HG02642 (cell line): ENCODE measurements around the gene FBXO24.
"Not testable (repeated sequence)": the region's sequence is repeated elsewhere in the genome, so short reads cannot be mapped to it uniquely, and the experiment has no call there.

Experiments used
- ATAC-seq: cut with Tn5 transposase; IDR thresholded peaks from one replicate; pipeline ENCODE4 v1.9.1; 2021; ENCODE audit warnings: mild to moderate bottlenecking; ENCODE audit not compliant: unreplicated experiment, poor library complexity

FBXO24 gene

DNA sequence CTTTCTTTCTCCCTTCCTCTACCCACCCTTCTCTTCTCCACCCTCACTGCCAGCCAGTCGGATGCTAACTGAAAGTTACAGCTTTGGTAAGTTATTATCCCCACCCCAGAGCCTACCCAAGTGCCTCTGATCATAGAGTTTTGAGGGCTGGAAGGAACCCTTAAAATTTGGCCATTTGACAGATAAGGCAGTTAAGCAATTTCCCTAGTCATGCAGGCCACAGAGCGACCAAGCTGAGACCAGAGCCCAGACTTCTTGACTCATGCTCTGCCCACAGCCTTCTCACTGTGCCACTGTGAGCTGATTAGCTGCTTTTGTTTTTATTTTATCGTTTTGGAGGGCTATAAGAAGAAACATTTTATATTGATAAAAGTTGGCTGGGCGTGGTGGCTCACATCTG lies 29.6 kb upstream of the FBXO24 start:
- no peak for ATAC-seq

DNA sequence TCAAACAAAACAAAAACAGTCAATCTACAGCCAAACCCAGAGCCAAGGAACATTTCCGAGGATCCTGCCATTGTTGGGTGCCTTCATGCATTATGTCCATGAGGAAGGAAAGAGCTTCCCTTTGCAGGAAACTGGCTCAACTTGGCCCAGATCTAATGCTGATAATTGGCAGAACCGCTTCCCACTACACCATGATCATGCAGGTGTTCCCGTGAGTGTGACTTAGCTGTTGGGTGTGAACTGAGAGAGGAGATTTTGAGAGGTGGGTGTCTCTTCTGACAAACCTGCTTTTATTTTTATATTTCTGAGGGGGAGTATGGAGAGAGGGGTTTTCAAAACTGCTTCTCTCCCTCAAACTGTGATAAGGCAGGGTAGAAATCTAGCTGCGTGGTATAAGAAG lies 27.0 kb upstream of the FBXO24 start:
- no peak for ATAC-seq

- no peak for ATAC-seq
Observed at GRCh38 chr7:100561491-100562194, 24.5 kb upstream of the FBXO24 start.

DNA sequence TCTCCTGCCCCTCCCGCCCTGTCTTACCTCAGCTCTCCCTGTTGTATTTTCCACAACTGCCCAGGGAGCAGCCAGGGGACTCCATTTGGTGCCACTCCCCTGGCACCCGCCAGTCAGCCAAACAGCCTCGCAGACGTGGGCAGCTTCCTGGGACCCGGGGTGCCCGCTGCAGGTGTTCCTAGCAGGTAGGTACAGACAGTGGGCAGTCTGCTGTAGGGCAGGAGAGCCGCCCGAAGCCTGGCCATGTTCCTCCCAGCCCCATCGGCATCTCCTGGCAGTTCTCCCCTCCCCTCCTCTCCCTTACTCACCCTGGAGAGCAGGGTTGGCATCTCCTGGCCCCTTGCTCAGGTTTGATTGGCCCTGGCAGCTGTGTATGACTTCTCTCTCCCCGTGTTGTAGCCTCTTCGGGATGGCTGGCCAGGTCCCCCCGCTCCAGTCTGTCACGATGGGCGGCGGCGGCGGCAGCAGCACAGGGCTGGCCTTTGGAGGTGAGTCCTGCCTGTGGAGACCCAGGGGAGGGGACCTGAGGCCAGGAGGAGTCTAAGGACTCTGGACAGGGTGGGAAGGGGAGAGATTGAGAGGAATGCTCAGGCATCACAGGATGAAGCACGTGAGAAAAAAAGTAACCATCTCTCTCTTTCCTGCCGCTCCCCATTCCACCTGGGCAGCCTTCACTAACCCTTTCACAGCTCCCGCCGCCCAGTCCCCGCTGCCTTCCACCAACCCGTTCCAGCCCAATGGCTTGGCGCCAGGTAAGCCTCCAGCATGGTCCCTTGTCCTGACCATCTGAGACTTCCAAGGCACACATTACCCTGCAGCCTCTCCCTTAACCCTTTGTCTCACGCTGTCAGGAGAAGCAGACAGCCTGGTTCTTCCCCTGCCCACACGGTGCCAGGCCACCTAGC lies 23.7 kb upstream of the FBXO24 start:
- ATAC-seq, result no peak

- no peak for ATAC-seq
Observed at GRCh38 chr7:100563100-100563564, 23.0 kb upstream of the FBXO24 start.

GRCh38 chr7:100563809-100564400 lies 22.2 kb upstream of the FBXO24 start:
- no peak for ATAC-seq

DNA sequence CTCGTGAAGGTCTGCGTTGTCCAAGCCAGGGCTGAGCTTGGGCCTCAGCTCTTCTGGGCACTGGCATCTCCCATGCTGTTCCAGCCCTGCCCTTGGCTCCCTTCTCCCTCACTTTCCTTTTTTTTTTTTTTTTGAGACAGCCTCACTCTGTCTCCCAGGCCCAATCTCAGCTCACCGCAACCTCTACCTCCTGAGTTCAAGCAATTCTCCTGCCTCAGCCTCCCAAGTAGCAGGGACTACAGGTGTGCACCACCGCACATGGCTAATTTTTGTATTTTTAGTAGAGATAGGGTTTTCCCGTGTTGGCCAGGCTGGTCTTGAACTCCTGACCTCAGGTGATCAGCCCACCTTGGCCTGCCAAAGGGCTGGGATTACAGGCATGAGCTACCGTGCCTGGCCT lies 21.7 kb upstream of the FBXO24 start:
- ATAC-seq, result not testable (repeated sequence)

DNA sequence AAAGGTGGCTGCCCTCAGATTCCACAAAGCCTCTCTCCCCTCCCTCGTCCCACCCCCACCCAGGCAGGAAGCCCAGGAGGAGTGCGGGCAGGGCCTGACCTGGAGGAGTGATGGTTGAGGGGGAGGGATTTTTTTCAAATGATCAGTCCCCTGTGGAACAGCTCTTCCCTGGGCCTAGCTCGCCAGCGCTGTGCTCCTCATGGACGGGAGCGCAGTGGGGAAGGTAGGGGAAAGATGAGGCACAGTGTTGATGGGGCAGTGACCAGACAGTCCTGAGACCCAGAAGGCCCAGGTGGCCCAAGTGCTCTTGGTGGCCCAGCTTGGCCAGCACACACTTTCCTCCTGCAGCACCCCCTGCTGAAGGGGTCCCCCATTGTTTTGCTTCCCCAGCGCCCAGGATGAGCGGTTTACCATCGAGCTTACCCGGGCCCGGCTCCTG lies 21.0 kb upstream of the FBXO24 start:
- no peak for ATAC-seq

- ATAC-seq, result no peak
Observed at GRCh38 chr7:100566018-100566531, 20.1 kb upstream of the FBXO24 start.

GRCh38 chr7:100567031-100567730 lies 18.9 kb upstream of the FBXO24 start:
- ATAC-seq, result no peak

DNA sequence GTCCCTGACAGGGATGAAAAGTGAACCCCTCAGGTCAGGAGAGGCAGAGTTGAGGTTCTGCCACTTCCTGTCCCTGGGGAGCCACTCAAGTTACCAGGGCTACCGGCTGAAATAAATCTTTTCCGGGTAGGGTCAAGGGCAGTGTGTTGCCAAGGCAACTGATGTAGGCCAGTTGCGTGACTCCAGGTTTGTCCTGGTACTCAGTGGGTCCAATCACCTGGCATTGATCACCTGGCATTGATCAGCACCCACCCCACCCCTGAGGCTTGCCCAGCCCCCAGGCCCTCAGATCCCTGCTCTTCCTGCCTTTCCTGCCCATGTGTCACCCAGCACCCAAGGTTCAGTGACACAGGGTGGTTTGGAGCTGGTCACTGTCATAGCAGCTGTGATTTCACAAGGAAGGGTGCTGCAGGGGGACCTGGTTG lies 18.4 kb upstream of the FBXO24 start:
- no peak for ATAC-seq

- ATAC-seq, result no peak
Observed at GRCh38 chr7:100568176-100568895, 17.8 kb upstream of the FBXO24 start.

- no peak for ATAC-seq
Observed at GRCh38 chr7:100568896-100569844, 17.0 kb upstream of the FBXO24 start.

DNA sequence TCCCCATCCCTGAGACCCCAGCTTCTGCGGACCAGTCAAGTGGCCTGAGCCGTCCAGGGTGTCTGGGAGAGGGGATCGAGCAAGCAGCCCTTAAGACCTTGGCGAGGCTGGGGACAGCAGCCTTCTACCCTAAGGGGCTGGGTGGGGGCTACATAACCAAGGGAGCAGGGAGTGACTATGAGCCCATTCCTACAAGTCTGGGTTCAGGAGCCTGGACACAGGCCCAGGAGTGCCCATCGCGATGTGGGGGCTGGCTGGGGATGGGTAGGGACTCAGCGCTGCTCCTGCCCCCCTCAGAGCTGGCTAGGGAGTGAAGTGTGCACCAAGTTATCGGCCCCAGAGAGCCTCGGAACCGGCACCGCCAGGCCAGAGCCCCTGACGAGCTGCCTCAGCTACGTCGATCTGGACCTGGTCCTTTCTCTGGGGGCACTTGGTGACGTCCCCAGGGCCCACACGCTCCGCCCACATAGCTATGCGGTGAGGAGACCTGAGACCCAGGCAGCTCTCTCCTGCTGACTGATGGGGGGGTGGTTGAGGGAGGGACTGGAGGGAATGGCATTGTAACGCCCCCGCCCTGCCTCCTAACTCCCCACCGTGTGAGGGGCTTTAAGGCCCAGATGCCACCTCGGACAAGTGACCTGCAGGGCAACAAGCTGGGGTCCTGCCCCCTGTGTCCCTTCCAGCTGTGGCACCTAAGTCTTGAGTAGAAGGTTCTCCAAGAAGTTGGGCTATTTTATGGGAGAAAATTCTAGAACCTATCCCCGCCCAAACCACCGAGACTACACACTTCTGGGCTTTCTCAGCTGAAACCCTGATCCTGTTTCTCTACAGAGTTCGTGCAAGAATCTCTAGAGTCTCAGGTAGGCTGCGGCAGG lies 14.9 kb upstream of the FBXO24 start:
- ATAC-seq, result no peak

DNA sequence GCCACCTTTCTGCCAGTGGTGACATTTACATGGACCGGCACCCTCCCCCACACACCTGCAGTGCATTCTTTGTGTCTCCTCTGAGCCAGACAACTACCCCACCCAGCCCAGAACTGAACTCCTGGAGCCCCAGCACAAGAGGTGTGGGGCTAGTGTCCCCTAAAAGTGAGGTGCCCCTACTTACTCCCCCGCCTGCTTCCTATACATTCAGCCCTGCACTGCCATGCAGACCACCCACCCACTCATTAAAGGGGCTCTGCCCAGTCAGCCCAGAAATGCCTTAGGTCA lies 14.4 kb upstream of the FBXO24 start:
- no peak for ATAC-seq

DNA sequence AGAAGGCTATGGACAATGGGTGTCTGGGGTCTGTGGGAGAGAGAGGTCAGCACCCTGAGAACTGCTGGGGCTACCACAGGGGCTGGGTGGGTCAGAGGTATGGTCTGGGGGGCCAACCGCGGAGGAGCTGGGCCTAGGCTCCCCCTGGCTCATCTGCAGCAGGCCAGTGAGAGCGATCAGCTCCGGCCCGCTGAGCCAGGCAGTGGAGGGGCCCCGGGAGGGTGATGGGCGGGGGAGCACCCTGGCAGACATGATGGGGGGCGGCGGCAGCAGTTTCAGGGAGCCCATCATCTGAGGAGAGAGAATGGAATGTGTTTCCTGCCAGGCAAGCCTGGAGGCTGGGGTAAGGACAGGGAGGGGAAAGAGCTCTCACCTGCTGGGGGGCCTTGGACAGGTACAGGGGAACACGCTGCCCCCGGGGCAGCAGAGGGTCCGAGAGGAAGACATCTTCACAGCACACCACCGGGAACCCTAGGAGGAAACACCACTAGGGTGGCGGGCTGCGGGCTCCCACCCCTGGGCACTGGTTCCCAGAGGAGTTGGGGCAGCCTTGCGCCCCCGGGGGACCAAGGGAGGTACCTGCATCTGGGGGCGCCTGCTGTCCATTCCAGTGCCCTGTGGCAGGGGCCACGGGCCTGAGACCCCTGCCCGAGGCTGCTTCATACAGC lies 13.7 kb upstream of the FBXO24 start:
- no peak for ATAC-seq

DNA sequence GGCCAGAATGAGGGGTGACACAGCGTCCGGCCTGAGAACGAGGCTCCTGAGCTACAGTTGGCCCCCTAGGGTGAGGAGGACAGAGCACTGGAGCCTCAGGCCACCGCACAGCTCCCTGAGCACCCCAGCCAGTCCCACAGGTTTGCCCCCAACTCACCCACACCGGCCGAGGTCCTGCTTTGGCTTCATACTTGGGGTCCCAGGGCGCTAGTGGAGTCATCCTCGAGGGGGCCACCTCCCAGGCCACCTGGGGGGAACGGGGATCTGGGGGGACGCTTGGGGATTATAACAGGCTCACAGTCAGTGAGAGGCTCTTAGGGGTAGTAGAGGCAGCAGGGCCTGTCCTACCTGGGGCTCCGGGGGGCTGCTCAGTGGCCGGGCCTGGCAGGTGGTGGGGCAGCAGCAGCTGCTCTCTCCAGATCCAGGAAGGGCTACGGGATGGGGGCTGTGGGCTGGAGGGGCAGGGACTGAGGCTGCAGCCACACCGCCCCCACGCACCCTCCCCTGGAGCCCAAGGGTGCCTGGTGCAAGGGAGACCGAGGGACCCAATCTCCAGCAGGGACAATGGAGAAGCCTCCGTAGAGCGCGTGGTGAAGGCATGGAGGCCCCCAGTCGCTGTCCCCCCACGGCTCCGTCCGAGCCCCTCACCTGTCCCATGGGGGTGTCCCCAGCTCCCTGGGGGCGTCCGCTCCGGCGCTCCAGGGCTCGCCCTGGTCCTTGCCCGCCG lies 13.0 kb upstream of the FBXO24 start:
- no peak for ATAC-seq
